MM.1S (cell line): ENCODE results near the gene IL33.

Experiments used
- DNase-seq: peaks from one replicate; pipeline ENCODE4 v3.0.0-alpha.2; 2015
- H2AFZ ChIP-seq: fragments of 300-600 bp; sonication (generic); 2 replicates; pipeline ENCODE4 v1.6.0; 2016; ENCODE audit warnings: antibody characterized with exemption, low read length
- H3F3A ChIP-seq: fragments of 300-600 bp; sonication (generic); 2 replicates; pipeline ENCODE4 v1.6.1; 2016; ENCODE audit warnings: mild to moderate bottlenecking, antibody characterized with exemption, low read length, moderate library complexity, mixed read lengths; ENCODE audit not compliant: insufficient read depth
- H3K27ac ChIP-seq: fragments of 300-600 bp; sonication (generic); 2 replicates; pipeline ENCODE4 v1.5.1; 2016; ENCODE audit warnings: mild to moderate bottlenecking, low read length
- H3K27me3 ChIP-seq: fragments of 300-600 bp; sonication (generic); replicated peaks from 2 replicates; pipeline ENCODE4 v1.6.0; 2016; ENCODE audit warnings: low read length; ENCODE audit not compliant: insufficient read depth
- H3K36me3 ChIP-seq: fragments of 300-600 bp; sonication (generic); replicated peaks from 2 replicates; pipeline ENCODE4 v1.6.1; 2016; ENCODE audit warnings: mild to moderate bottlenecking, low read length, mixed read lengths; ENCODE audit not compliant: insufficient read depth
- H3K4me1 ChIP-seq: fragments of 300-600 bp; sonication (generic); 2 replicates; pipeline ENCODE4 v1.6.1; 2016; ENCODE audit warnings: low read length, mixed read lengths
- H3K4me2 ChIP-seq: fragments of 300-600 bp; sonication (generic); 2 replicates; pipeline ENCODE4 v1.6.0; 2016; ENCODE audit warnings: low read depth, low read length
- H3K4me3 ChIP-seq: fragments of 300-600 bp; sonication (generic); 2 replicates; pipeline ENCODE4 v1.5.1; 2016; ENCODE audit warnings: low read length, mixed read lengths
- H3K79me2 ChIP-seq: fragments of 300-600 bp; sonication (generic); 2 replicates; pipeline ENCODE4 v1.6.1; 2016; ENCODE audit warnings: mixed run types, low read length, mixed read lengths
- H3K9ac ChIP-seq: fragments of 300-600 bp; sonication (generic); 2 replicates; pipeline ENCODE4 v1.6.1; 2016; ENCODE audit warnings: low read length, mixed read lengths
- H3K9me2 ChIP-seq: fragments of 300-600 bp; sonication (generic); replicated peaks from 2 replicates; pipeline ENCODE4 v1.6.1; 2016; ENCODE audit warnings: mild to moderate bottlenecking, low read length, mixed read lengths; ENCODE audit not compliant: insufficient read depth
- H3K9me3 ChIP-seq: fragments of 300-600 bp; sonication (generic); replicated peaks from 2 replicates; pipeline ENCODE4 v1.6.1; 2016; ENCODE audit warnings: mild to moderate bottlenecking, low read length, mixed read lengths; ENCODE audit not compliant: insufficient read depth
- H4K20me1 ChIP-seq: fragments of 300-600 bp; sonication (generic); 2 replicates; pipeline ENCODE4 v1.6.1; 2016; ENCODE audit warnings: mild to moderate bottlenecking, low read length, moderate library complexity, mixed read lengths; ENCODE audit not compliant: insufficient read depth
- EZH2 ChIP-seq: fragments of 300-600 bp; sonication (generic); optimal IDR thresholded peaks from 2 replicates; pipeline ENCODE3; 2017; ENCODE audit warnings: low read depth, mild to moderate bottlenecking, antibody characterized with exemption, low read length, mixed read lengths
- TF ChIP-seq, protein P1 (sequence below): fragments of 300-600 bp; sonication (generic); IDR thresholded peaks from 2 replicates; pipeline ENCODE4 v1.5.1; 2016; ENCODE audit warnings: antibody characterized with exemption, low read length, mixed read lengths

The IL33 gene

DNA sequence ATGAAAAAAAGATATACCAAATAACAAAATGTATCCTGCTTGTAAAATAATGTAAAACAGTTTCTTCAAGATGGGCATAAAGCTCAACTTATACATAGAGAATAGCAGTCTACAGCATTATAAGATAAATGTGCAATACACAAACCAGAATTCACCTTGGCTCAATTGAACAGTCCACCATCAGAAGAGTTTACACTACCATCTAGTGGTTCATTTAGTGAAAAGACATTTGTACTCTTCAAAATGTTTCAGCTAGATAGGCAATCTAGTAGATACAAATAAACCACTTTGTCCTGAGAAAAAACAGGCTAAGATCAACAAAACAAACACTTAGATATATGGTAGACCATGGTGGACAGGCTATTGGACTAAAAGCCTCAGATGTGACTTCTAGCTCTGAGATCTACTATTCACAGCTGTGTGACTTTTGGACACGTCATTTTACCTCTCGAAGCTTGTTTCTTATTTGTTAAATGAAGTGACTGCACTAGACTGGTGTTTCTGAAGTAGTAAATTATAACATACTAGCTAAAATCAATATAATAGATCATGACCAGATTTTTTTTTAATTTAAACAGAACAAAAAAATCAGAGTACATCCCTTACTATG is 90.5 kb downstream of the IL33 start:
- H2AFZ ChIP-seq, result no peak overlapping the region
- no peak overlapping the region for H3K27ac ChIP-seq
- no peaks in the 10 kb centered on the region for H4K20me1 ChIP-seq
- H3K4me3 ChIP-seq, result no peak overlapping the region
- H3K36me3 ChIP-seq, result no peaks in the 10 kb centered on the region
- no peak overlapping the region for H3K4me2 ChIP-seq
- H3K27me3 ChIP-seq, result no peaks in the 10 kb centered on the region
- H3K9me2 ChIP-seq, result no peaks in the 10 kb centered on the region
- no peaks in the 10 kb centered on the region for H3K9me3 ChIP-seq
- no peaks in the 10 kb centered on the region for H3K79me2 ChIP-seq
- H3F3A ChIP-seq, result no peaks in the 10 kb centered on the region
- TF ChIP-seq, protein P1, sequence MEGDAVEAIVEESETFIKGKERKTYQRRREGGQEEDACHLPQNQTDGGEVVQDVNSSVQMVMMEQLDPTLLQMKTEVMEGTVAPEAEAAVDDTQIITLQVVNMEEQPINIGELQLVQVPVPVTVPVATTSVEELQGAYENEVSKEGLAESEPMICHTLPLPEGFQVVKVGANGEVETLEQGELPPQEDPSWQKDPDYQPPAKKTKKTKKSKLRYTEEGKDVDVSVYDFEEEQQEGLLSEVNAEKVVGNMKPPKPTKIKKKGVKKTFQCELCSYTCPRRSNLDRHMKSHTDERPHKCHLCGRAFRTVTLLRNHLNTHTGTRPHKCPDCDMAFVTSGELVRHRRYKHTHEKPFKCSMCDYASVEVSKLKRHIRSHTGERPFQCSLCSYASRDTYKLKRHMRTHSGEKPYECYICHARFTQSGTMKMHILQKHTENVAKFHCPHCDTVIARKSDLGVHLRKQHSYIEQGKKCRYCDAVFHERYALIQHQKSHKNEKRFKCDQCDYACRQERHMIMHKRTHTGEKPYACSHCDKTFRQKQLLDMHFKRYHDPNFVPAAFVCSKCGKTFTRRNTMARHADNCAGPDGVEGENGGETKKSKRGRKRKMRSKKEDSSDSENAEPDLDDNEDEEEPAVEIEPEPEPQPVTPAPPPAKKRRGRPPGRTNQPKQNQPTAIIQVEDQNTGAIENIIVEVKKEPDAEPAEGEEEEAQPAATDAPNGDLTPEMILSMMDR, result peak; percentile 59
- no peak for TF ChIP-seq EZH2
- no peaks in the 10 kb centered on the region for H3K4me1 ChIP-seq
- H3K9ac ChIP-seq, result no peak overlapping the region
- DNase-seq, result peak; percentile 61
